DOHH2 (cell line): ENCODE data around the gene PPM1N.

Experiments used
- H3F3A ChIP-seq: fragments of 200-600 bp; sonication (generic), shearing (Covaris generic); 2 replicates; pipeline ENCODE4 v1.6.0; 2016; ENCODE audit warnings: antibody characterized with exemption, mild to moderate bottlenecking; ENCODE audit not compliant: control insufficient read depth, insufficient read depth
- H3K27ac ChIP-seq: fragments of 200-600 bp; sonication (generic); 2 replicates; pipeline ENCODE4 v1.5.1; 2014; ENCODE audit warnings: low read depth, mild to moderate bottlenecking, low read length, moderate library complexity
- H3K27me3 ChIP-seq: fragments of 200-600 bp; sonication (generic); 2 replicates; pipeline ENCODE4 v1.6.1; 2014; ENCODE audit warnings: mild to moderate bottlenecking, low read length, mixed read lengths; ENCODE audit not compliant: control insufficient read depth
- H3K36me3 ChIP-seq: fragments of 200-600 bp; sonication (generic); 2 replicates; pipeline ENCODE4 v1.6.1; 2014; ENCODE audit warnings: mild to moderate bottlenecking, low read length, moderate library complexity, mixed read lengths; ENCODE audit not compliant: control insufficient read depth
- H3K4me1 ChIP-seq: fragments of 200-600 bp; sonication (generic); 2 replicates; pipeline ENCODE4 v1.6.1; 2014; ENCODE audit warnings: mild to moderate bottlenecking, low read length, mixed read lengths; ENCODE audit not compliant: control insufficient read depth
- H3K4me2 ChIP-seq: fragments of 200-600 bp; sonication (generic); 2 replicates; pipeline ENCODE4 v1.6.0; 2014; ENCODE audit warnings: mild to moderate bottlenecking, low read length, moderate library complexity
- H3K4me3 ChIP-seq: fragments of 200-600 bp; sonication (generic); 2 replicates; pipeline ENCODE4 v1.5.1; 2014; ENCODE audit warnings: mild to moderate bottlenecking, low read length, mixed read lengths
- H3K79me2 ChIP-seq: fragments of 200-600 bp; sonication (generic); 2 replicates; pipeline ENCODE4 v1.6.1; 2014; ENCODE audit warnings: mild to moderate bottlenecking, low read length, mixed read lengths; ENCODE audit not compliant: control insufficient read depth
- H3K9me2 ChIP-seq: fragments of 200-600 bp; sonication (generic); replicated peaks from 2 replicates; pipeline ENCODE4 v1.6.1; 2014; ENCODE audit warnings: mild to moderate bottlenecking, low read length, mixed read lengths; ENCODE audit not compliant: control insufficient read depth
- H3K9me3 ChIP-seq: fragments of 200-600 bp; sonication (generic); 2 replicates; pipeline ENCODE4 v1.6.1; 2014; ENCODE audit warnings: antibody characterized with exemption, low read length, mixed read lengths; ENCODE audit not compliant: control insufficient read depth, insufficient read depth
- H4K20me1 ChIP-seq: fragments of 200-600 bp; sonication (generic); 2 replicates; pipeline ENCODE4 v1.6.0; 2014; ENCODE audit warnings: low read depth, mild to moderate bottlenecking, antibody characterized with exemption, low read length, moderate library complexity; ENCODE audit not compliant: control insufficient read depth, insufficient read depth
- EZH2phosphoT487 ChIP-seq: fragments of 200-600 bp; sonication (generic); IDR thresholded peaks from 2 replicates; pipeline ENCODE4 v1.6.1; 2017; ENCODE audit warnings: borderline replicate concordance, mild to moderate bottlenecking, antibody characterized with exemption, low read length, moderate library complexity, mixed read lengths
- TF ChIP-seq, protein P1 (sequence below): fragments of 200-600 bp; sonication (generic); IDR thresholded peaks from one replicate; pipeline ENCODE4 v1.5.1; 2014; ENCODE audit warnings: antibody characterized with exemption, mild to moderate bottlenecking, low read depth, low read length; ENCODE audit not compliant: poor library complexity, severe bottlenecking

PPM1N gene

DNA sequence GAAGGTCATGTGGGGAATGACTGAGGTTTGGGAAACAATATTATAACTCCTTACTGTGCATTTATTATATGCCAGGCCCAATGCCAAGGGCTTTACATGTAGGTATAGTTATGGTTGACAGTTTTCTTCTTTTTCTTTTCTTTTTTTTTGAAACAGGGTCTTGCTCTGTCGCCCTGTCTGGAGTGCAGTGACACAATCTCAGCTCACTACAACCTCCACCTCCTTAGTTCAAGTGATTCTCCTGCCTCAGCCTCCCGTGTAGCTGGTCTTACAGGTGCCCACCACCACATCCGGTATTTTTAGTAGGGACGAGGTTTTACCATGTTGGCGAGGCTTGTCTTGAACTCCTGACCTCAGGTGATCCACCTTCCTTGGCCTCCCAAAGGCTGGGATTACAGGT is 15.2 kb upstream of the PPM1N start:
- Histone ChIP-seq H3K4me3 (no peak overlapping the region), H3K79me2 (no peaks in the 10 kb centered on the region), H4K20me1 (no peaks in the 10 kb centered on the region), H3K4me2 (no peak overlapping the region), H3K9me3 (no peaks in the 10 kb centered on the region), H3F3A (0 out of 2 replicates have a peak, but pooled peaks cover 6% of the 10 kb centered on the region), H3K27ac (no peak overlapping the region), H3K36me3 (no peaks in the 10 kb centered on the region), H3K4me1 (peaks cover 18% of the 10 kb centered on the region), H3K9me2 (no peaks in the 10 kb centered on the region), H3K27me3 (no peaks in the 10 kb centered on the region)
- no peak for TF ChIP-seq EZH2phosphoT487
- TF ChIP-seq, protein P1, sequence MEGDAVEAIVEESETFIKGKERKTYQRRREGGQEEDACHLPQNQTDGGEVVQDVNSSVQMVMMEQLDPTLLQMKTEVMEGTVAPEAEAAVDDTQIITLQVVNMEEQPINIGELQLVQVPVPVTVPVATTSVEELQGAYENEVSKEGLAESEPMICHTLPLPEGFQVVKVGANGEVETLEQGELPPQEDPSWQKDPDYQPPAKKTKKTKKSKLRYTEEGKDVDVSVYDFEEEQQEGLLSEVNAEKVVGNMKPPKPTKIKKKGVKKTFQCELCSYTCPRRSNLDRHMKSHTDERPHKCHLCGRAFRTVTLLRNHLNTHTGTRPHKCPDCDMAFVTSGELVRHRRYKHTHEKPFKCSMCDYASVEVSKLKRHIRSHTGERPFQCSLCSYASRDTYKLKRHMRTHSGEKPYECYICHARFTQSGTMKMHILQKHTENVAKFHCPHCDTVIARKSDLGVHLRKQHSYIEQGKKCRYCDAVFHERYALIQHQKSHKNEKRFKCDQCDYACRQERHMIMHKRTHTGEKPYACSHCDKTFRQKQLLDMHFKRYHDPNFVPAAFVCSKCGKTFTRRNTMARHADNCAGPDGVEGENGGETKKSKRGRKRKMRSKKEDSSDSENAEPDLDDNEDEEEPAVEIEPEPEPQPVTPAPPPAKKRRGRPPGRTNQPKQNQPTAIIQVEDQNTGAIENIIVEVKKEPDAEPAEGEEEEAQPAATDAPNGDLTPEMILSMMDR: no peak

DNA sequence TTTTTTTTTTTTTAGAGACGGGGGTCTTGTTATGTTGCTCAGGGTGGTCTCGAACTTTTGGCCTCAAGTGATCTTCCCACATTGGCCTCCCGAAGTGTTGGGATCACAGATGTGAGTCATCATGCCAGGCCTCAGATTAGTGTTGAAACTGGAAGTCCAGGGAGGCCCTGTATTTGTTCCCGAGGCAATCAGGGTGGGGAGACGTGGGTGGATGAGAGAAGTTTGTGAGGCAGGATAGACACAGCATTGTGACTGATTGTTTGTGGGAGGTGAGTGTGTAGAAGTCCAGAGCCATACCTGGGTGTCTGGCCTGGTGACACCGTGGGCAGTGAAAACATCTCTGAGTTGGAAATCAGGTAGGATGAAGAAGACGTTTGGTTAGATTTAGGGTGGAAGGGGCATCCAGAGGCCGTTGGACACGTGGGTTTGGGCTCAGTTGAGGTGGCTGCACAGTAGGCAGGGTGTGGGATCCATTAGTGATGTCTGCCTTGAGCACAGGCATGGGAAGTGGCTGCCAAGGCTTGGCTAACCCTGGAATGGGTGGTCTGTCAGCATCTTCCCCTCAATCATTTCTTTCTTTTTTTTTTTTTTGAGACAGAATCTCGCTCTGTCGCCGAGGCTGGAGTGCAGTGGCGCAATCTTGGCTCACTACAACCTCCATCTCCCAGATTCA is 13.8 kb upstream of the PPM1N start:
- 0 out of 2 replicates have a peak, but pooled peaks cover 1% of the 10 kb centered on the region for H3F3A ChIP-seq
- no peaks in the 10 kb centered on the region for H4K20me1 ChIP-seq
- TF ChIP-seq, protein P1: no peak
- no peak for TF ChIP-seq EZH2phosphoT487
- H3K9me2 ChIP-seq: no peaks in the 10 kb centered on the region
- no peak overlapping the region for H3K27ac ChIP-seq
- no peaks in the 10 kb centered on the region for H3K27me3 ChIP-seq
- H3K4me3 ChIP-seq: no peak overlapping the region
- H3K9me3 ChIP-seq: no peaks in the 10 kb centered on the region
- no peak overlapping the region for H3K4me2 ChIP-seq
- peaks cover 11% of the 10 kb centered on the region for H3K4me1 ChIP-seq
- no peaks in the 10 kb centered on the region for H3K79me2 ChIP-seq
- H3K36me3 ChIP-seq: no peaks in the 10 kb centered on the region

DNA sequence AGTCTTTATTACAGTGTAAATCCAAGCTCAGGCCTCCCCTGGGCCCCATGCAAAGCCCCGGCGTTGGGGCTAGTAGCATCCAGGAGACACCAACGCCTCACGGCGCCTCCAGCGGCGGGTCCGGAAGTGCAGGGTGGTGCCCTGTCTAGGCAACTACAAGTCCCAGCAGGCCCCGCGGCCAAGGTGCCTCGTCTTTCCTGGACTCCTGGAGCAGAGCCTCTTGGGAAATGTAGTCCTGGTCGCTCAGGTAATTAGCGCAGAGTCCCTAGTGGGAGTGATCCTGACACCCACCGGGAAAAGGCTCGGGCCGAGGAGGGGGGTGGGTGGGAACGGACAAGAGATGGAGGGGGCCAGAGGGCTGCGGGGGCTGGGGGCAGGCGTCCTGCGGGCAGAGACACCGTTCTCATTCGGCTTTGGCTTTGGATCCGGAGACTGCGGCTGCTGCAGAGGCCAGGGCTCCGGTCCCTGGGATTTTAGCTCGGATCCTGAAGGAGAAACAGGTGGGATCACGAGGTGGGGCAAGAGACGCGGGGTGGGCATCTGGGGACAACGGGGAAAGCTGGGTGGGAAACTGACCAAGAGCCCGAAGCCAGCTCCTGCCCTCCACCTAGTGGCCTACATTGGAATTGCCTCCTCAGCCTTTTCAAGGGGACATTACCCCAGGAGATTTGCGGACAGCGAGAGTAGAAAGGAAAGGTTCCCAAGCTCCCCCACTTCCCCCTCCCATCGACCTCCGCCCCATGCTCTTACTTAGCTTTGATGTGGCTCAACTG is 12.8 kb upstream of the PPM1N start:
- Histone ChIP-seq H3K27me3 (no peaks in the 10 kb centered on the region), H3K9me3 (no peaks in the 10 kb centered on the region), H3K4me3 (peak overlapping the region; percentile 83), H3K4me1 (peaks cover 9% of the 10 kb centered on the region), H3K36me3 (no peaks in the 10 kb centered on the region), H3K79me2 (no peaks in the 10 kb centered on the region), H4K20me1 (no peaks in the 10 kb centered on the region), H3K4me2 (peak overlapping the region; percentile 87), H3K27ac (no peak overlapping the region), H3F3A (no peaks in the 10 kb centered on the region), H3K9me2 (no peaks in the 10 kb centered on the region)
- TF ChIP-seq, protein P1: peak; percentile 79
- TF ChIP-seq EZH2phosphoT487: no peak
